ENCODE data around the gene STEAP1B.
A peak's percentile ranks its signal among the peaks of the same experiment; 100 is the strongest.

Gene STEAP1B

DNA sequence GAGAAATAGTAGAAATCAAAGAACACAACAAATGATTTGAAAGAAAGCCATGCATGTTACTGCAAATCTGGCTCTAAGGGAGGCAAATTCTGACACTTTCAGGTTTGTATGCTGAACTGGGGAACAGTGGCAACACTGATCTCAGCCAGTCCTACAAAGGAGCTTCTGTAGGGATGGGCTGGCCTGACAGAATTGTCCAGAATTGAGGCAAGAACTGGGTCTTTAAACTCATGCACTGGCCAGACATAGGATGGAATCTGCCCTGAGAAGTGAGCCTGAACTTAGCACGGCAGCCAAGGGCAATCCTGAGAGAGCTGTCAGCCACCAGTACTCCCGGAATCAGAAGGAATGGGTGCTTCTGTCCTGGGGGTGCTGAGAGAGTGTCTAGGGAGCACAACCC lies 72.1 kb downstream of the STEAP1B start:
- Histone ChIP-seq H2AFZ (ENCODE audit: insufficient read depth, low read length, poor library complexity) (no peak overlapping the region), H3K27ac (ENCODE audit: low read depth, low read length) (no peak overlapping the region), H3K4me2 (ENCODE audit: low read length) (no peak overlapping the region), H3K4ac (ENCODE audit: low read depth, low read length) (no peak overlapping the region), H4K8ac (ENCODE audit: low read depth, low read length) (no peak overlapping the region), H3K9me3 (ENCODE audit: insufficient read depth, low read depth, low read length) (no peaks in the 10 kb centered on the region), H2AK5ac (ENCODE audit: low read length) (no peak overlapping the region), H3K9ac (ENCODE audit: low read length) (no peak overlapping the region), H2BK12ac (ENCODE audit: low read length) (peak overlapping the region; percentile 90), H3K79me1 (ENCODE audit: low read length) (peaks cover 18% of the 10 kb centered on the region), H4K91ac (ENCODE audit: low read depth, low read length) (peak overlapping the region; percentile 2), H3K4me3 (ENCODE audit: low read depth, low read length) (no peak overlapping the region), H3K14ac (ENCODE audit: low read length) (no peak overlapping the region), H2BK120ac (ENCODE audit: insufficient read depth, low read length, poor library complexity) (peak overlapping the region; percentile 20), H4K12ac (ENCODE audit: low read depth, low read length) (no peak overlapping the region), H3K18ac (ENCODE audit: low read length) (peak overlapping the region; percentile 58), H3K27me3 (ENCODE audit: insufficient read depth, low read length) (no peaks in the 10 kb centered on the region), H3K4me1 (ENCODE audit: control insufficient read depth in 1 of 2, insufficient read depth in 2 of 2, low read length in 2 of 2) (peaks cover 6 to 19% of the 10 kb centered on the region in 2 experiments), H3K79me2 (ENCODE audit: control insufficient read depth, insufficient read depth, low read length, poor library complexity) (peaks cover 2% of the 10 kb centered on the region), H3K36me3 (ENCODE audit: control insufficient read depth in 1 of 2, insufficient read depth in 2 of 2, low read length in 2 of 2) (no peaks in the 10 kb centered on the region), H2BK5ac (ENCODE audit: low read depth, low read length, poor library complexity) (no peak overlapping the region), H3K23ac (ENCODE audit: low read length) (no peak overlapping the region)
- WGBS (ENCODE audit: extremely low coverage, insufficient coverage, insufficient read length): no CpG with 5 or more reads among the region's 2 CpGs
- DNase-seq: no peak

DNA sequence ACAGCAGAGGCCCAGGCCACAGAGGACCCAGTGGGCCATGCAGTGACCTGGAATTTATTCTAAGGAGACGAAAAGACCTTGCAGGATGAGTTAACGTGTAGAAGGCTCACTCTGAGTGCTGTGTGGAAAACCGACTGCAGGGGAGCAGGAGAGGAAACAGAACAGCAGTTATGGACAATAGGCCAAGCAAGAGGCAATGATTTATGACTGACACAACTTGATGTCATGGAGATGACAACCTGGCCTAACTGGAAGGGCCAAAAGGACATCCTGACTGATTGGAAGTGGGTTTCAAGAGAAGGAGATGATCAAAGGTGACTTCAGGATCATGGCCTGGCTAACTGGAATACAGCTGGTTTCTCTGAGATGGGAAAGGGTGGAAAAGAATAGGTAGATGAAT lies 72.9 kb downstream of the STEAP1B start:
- Histone ChIP-seq H3K14ac (ENCODE audit: low read length) (no peak overlapping the region), H4K12ac (ENCODE audit: low read depth, low read length) (no peak overlapping the region), H2BK12ac (ENCODE audit: low read length) (no peak overlapping the region), H2AFZ (ENCODE audit: insufficient read depth, low read length, poor library complexity) (no peak overlapping the region), H4K8ac (ENCODE audit: low read depth, low read length) (no peak overlapping the region), H2AK5ac (ENCODE audit: low read length) (no peak overlapping the region), H3K9ac (ENCODE audit: low read length) (no peak overlapping the region), H2BK5ac (ENCODE audit: low read depth, low read length, poor library complexity) (no peak overlapping the region), H3K23ac (ENCODE audit: low read length) (no peak overlapping the region), H2BK120ac (ENCODE audit: insufficient read depth, low read length, poor library complexity) (no peak overlapping the region), H3K4ac (ENCODE audit: low read depth, low read length) (no peak overlapping the region), H3K4me3 (ENCODE audit: low read depth, low read length) (no peak overlapping the region), H3K4me1 (ENCODE audit: control insufficient read depth in 1 of 2, insufficient read depth in 2 of 2, low read length in 2 of 2) (peaks cover 3 to 16% of the 10 kb centered on the region in 2 experiments), H3K18ac (ENCODE audit: low read length) (no peak overlapping the region), H3K36me3 (ENCODE audit: control insufficient read depth in 1 of 2, insufficient read depth in 2 of 2, low read length in 2 of 2) (no peaks in the 10 kb centered on the region), H3K79me2 (ENCODE audit: control insufficient read depth, insufficient read depth, low read length, poor library complexity) (peaks cover 2% of the 10 kb centered on the region), H3K4me2 (ENCODE audit: low read length) (no peak overlapping the region), H3K27me3 (ENCODE audit: insufficient read depth, low read length) (no peaks in the 10 kb centered on the region), H3K27ac (ENCODE audit: low read depth, low read length) (no peak overlapping the region), H4K91ac (ENCODE audit: low read depth, low read length) (no peak overlapping the region), H3K79me1 (ENCODE audit: low read length) (peaks cover 14% of the 10 kb centered on the region), H3K9me3 (ENCODE audit: insufficient read depth, low read depth, low read length) (no peaks in the 10 kb centered on the region)
- no CpG with 5 or more reads among the region's 3 CpGs for WGBS (ENCODE audit: extremely low coverage, insufficient coverage, insufficient read length)
- no peak for DNase-seq

DNA sequence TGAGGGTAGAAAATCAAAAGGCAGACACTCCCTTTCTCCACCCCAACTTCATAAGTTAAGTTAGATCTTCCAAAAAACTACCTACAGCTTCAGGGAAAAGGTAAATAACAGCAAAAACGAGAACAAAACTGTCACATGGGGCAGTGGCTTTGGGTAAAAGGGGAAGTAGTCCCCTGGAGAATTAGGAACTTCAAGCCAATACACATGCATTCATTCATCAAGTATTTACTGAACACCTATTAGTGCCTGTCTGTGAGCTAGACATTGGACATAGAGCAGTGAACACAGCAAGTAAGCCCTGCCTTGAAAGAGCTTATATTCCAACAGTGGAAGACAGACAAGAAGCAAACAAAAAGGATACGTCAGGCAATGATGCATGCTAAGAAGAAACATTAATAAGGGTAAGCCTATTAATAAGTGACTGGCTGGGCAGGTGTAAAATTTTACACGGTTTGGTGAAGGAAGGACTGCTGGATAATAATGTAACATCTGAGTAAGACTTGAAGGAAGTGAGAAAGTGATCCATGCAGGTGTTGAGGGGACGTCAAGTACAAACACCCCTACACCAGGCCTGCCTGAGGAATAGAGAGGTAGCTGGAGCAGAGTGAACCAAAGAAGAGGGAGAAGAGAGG lies 73.4 kb downstream of the STEAP1B start:
- DNase-seq: no peak
- Histone ChIP-seq H2AFZ (ENCODE audit: insufficient read depth, low read length, poor library complexity) (no peak overlapping the region), H3K27ac (ENCODE audit: low read depth, low read length) (no peak overlapping the region), H3K9me3 (ENCODE audit: insufficient read depth, low read depth, low read length) (no peaks in the 10 kb centered on the region), H3K4me1 (ENCODE audit: control insufficient read depth in 1 of 2, insufficient read depth in 2 of 2, low read length in 2 of 2) (peaks cover 3 to 13% of the 10 kb centered on the region in 2 experiments), H3K4me3 (ENCODE audit: low read depth, low read length) (no peak overlapping the region), H3K27me3 (ENCODE audit: insufficient read depth, low read length) (no peaks in the 10 kb centered on the region), H3K36me3 (ENCODE audit: control insufficient read depth in 1 of 2, insufficient read depth in 2 of 2, low read length in 2 of 2) (no peaks in the 10 kb centered on the region), H3K23ac (ENCODE audit: low read length) (no peak overlapping the region), H3K14ac (ENCODE audit: low read length) (no peak overlapping the region), H3K79me1 (ENCODE audit: low read length) (peaks cover 9% of the 10 kb centered on the region), H2BK5ac (ENCODE audit: low read depth, low read length, poor library complexity) (no peak overlapping the region), H3K4me2 (ENCODE audit: low read length) (no peak overlapping the region), H3K18ac (ENCODE audit: low read length) (no peak overlapping the region), H2BK12ac (ENCODE audit: low read length) (no peak overlapping the region), H4K91ac (ENCODE audit: low read depth, low read length) (no peak overlapping the region), H2BK120ac (ENCODE audit: insufficient read depth, low read length, poor library complexity) (no peak overlapping the region), H4K12ac (ENCODE audit: low read depth, low read length) (no peak overlapping the region), H2AK5ac (ENCODE audit: low read length) (no peak overlapping the region), H3K79me2 (ENCODE audit: control insufficient read depth, insufficient read depth, low read length, poor library complexity) (peaks cover under 1% of the 10 kb centered on the region), H4K8ac (ENCODE audit: low read depth, low read length) (no peak overlapping the region), H3K9ac (ENCODE audit: low read length) (no peak overlapping the region), H3K4ac (ENCODE audit: low read depth, low read length) (no peak overlapping the region)
- WGBS (ENCODE audit: extremely low coverage, insufficient coverage, insufficient read length): no CpG with 5 or more reads among the region's 4 CpGs

DNA sequence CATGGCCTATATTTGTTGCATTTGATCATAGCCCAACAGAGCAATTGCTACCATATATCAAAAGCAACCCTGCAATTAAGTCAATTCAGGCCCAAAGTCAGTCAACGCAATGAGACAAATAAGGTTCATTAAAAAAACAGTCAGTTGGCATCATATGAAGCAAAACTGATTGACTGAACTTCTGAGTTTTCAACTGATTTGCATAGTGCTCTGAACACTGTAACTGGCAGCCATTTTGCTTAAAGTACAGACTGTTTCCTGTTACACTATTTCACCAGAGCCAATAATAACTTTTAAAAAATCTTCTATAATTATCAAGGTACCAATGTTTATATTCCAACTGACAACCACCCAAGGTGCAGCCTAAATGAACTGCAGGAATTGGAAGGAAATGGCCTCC lies 74.6 kb downstream of the STEAP1B start:
- Histone ChIP-seq H4K8ac (ENCODE audit: low read depth, low read length) (no peak overlapping the region), H3K36me3 (ENCODE audit: control insufficient read depth in 1 of 2, insufficient read depth in 2 of 2, low read length in 2 of 2) (no peaks in the 10 kb centered on the region), H3K4ac (ENCODE audit: low read depth, low read length) (no peak overlapping the region), H3K14ac (ENCODE audit: low read length) (no peak overlapping the region), H3K27ac (ENCODE audit: low read depth, low read length) (peak overlapping the region; percentile 29), H3K4me1 (ENCODE audit: control insufficient read depth in 1 of 2, insufficient read depth in 2 of 2, low read length in 2 of 2) (peaks cover under 1 to 4% of the 10 kb centered on the region in 2 experiments), H3K9me3 (ENCODE audit: insufficient read depth, low read depth, low read length) (no peaks in the 10 kb centered on the region), H3K23ac (ENCODE audit: low read length) (no peak overlapping the region), H3K4me3 (ENCODE audit: low read depth, low read length) (no peak overlapping the region), H2BK12ac (ENCODE audit: low read length) (no peak overlapping the region), H2BK120ac (ENCODE audit: insufficient read depth, low read length, poor library complexity) (no peak overlapping the region), H4K91ac (ENCODE audit: low read depth, low read length) (no peak overlapping the region), H2AFZ (ENCODE audit: insufficient read depth, low read length, poor library complexity) (no peak overlapping the region), H3K79me1 (ENCODE audit: low read length) (no peaks in the 10 kb centered on the region), H3K27me3 (ENCODE audit: insufficient read depth, low read length) (no peaks in the 10 kb centered on the region), H2AK5ac (ENCODE audit: low read length) (no peak overlapping the region), H3K4me2 (ENCODE audit: low read length) (no peak overlapping the region), H3K18ac (ENCODE audit: low read length) (no peak overlapping the region), H4K12ac (ENCODE audit: low read depth, low read length) (no peak overlapping the region), H3K9ac (ENCODE audit: low read length) (no peak overlapping the region), H3K79me2 (ENCODE audit: control insufficient read depth, insufficient read depth, low read length, poor library complexity) (no peaks in the 10 kb centered on the region), H2BK5ac (ENCODE audit: low read depth, low read length, poor library complexity) (no peak overlapping the region)
- no peak for DNase-seq
- WGBS (ENCODE audit: extremely low coverage, insufficient coverage, insufficient read length): no CpG with 5 or more reads among the region's 1 CpG
